ENCODE data around the gene DNM3. TPM values are rescaled to one million over a fixed set of nuclear protein-coding genes. Genes with fewer than 3 reads are reported as not detected.

DNM3 gene
- total RNA-seq, 1 experiment from 2014 or later = 1.7 TPM

GRCh38 chr1:172442843-172443565, 601.7 kb downstream of the DNM3 start:
- no peak for DNase-seq (ENCODE audit: low read depth)
- in situ Hi-C loops (cut with HindIII; ENCODE audit: low pct_unique_long_range_greater_than_20kb, low sequenced_read_pairs) = no loop called here

DNA sequence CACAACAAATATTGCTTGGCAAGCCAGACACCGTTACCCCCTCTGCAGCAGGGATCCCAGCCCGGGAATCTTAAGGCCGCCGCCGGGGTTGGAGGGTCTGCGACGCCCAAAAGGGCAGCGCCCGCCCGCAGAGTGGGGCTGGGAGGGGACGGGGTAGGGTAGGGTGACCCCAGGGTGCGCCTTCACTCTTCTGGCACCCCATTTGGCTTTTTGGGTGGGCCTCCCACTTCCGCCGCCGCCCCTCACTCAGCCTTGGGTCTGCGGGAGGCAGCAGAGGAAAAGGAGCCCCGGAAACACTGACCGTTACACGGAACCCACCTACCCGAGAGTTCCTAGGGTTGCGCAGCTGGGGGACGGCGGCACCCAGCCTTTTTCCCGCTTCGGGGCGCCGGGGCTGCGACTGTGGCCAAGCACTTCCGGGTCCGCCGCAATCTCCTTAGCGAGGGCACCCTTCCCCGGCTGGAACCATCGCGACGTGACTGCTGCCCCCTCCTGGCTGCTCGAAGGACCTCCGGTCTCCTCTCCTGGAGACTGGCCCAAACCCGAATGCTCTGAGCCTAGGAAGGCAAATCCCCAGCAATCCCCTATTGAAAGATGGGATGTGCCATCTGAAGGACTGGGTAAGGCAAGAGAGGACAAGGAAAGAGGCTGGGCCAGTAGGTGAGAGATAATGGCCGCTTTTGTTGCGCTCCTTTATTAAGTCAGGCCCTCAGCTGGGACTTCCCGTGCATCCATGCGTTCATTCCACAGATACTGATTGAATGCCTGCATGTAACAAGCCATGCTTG, 602.6 kb downstream of the DNM3 start, which contains the start of gene PIGC:
Gene PIGC (minus strand): TSS at position 404 of the 788 bp plus-strand sequence. CDS start 1,447 bp downstream, outside the sequence.
- in situ Hi-C loops (cut with HindIII; ENCODE audit: low pct_unique_long_range_greater_than_20kb, low sequenced_read_pairs) = no loop called here
- DNase-seq (ENCODE audit: low read depth) = peak; percentile 82

DNA sequence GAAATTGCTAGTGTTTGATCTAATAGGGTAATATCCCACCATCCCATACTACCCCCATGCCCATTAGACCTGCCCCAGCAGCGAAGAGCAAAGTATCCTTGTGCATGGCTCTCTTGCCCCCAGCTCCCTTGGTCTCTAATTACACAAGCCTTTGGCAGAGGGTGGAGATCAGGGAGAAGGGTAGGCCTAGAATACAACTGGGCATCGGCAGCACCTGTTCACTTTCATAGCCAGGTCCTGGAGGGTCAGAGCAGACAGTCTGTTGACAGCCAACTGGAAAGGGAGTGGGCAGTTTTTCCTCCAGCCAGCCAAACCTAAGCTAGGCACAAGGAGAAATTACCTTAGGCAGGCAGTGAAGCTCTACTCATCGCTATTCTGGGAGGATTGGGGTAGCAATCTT, 605.2 kb downstream of the DNM3 start:
- DNase-seq (ENCODE audit: low read depth) = no peak
- in situ Hi-C loops (cut with HindIII; ENCODE audit: low pct_unique_long_range_greater_than_20kb, low sequenced_read_pairs) = no loop called here

- DNase-seq (ENCODE audit: low read depth) = peak; percentile 14
- in situ Hi-C loops (cut with HindIII; ENCODE audit: low pct_unique_long_range_greater_than_20kb, low sequenced_read_pairs) = no loop called here
These were observed 606.3 kb downstream of the DNM3 start for GRCh38 chr1:172447641-172448040.

- DNase-seq (ENCODE audit: low read depth) = peak; percentile 94
- in situ Hi-C loops (cut with HindIII; ENCODE audit: low pct_unique_long_range_greater_than_20kb, low sequenced_read_pairs) = no loop called here
These were observed 607.8 kb downstream of the DNM3 start for GRCh38 chr1:172448995-172449584.

- in situ Hi-C loops (cut with HindIII; ENCODE audit: low pct_unique_long_range_greater_than_20kb, low sequenced_read_pairs) = no loop called here
- DNase-seq (ENCODE audit: low read depth) = peak; percentile 83
These were observed 608.6 kb downstream of the DNM3 start for GRCh38 chr1:172449585-172450523.

- peak; percentile 69 for DNase-seq (ENCODE audit: low read depth)
- in situ Hi-C loops (cut with HindIII; ENCODE audit: low pct_unique_long_range_greater_than_20kb, low sequenced_read_pairs) = no loop called here
These were observed 609.2 kb downstream of the DNM3 start for GRCh38 chr1:172450524-172450885.

DNA sequence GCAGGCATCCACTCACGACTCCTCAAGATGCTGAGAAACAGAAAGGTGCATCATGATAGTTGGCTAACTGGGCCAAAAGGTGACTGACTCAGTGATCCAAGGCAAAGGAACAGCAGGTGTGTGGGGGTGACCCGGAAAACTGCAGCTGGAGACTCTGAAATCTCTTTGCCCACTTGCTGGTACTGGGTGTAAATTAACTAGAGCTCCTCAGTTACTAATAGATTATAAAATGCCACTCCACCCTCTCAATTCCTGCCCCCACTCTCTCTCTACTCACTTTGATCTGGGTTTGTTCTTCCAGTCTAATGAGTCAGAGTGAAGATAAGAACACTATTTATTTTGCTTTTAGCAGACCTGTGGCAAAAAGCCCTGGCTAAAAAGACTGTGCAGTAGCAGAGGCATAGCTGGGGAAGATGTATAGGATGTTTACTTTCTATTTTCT, 609.7 kb downstream of the DNM3 start:
- peak; percentile 86 for DNase-seq (ENCODE audit: low read depth)
- in situ Hi-C loops (cut with HindIII; ENCODE audit: low pct_unique_long_range_greater_than_20kb, low sequenced_read_pairs) = no loop called here

DNA sequence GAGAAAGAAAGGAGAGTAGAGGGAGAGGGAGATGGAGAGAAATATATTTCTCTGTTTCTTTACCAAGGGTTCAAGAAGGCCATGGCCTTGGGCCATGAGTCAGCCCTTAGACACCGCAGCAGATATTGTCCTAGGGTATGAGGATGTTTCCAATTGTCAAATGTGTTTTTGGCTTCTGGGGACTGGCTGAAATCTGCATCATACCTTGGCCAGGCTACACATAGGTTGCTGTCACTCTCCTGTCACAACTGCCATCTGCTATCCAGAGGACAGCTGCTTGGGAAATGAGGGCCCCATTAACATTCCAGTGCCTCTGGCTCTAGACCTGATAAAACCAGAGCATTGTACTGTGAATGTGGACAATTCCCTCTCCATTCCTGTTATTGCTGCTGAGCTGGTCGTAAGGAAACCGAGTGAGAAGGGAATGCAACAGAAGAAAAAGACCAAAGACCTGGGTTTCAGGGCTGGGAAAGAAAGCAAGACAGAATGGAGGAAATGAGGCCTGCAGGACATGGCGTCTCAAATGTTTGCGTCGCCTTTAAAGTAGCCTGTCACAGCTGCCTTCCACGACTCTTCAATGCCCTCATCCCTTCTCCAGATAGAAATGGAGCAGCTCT, 611.3 kb downstream of the DNM3 start:
- DNase-seq (ENCODE audit: low read depth) = no peak
- in situ Hi-C loops (cut with HindIII; ENCODE audit: low pct_unique_long_range_greater_than_20kb, low sequenced_read_pairs) = no loop called here

GRCh38 chr1:172453153-172453545, 611.9 kb downstream of the DNM3 start:
- DNase-seq (ENCODE audit: low read depth) = no peak
- in situ Hi-C loops (cut with HindIII; ENCODE audit: low pct_unique_long_range_greater_than_20kb, low sequenced_read_pairs) = no loop called here

DNA sequence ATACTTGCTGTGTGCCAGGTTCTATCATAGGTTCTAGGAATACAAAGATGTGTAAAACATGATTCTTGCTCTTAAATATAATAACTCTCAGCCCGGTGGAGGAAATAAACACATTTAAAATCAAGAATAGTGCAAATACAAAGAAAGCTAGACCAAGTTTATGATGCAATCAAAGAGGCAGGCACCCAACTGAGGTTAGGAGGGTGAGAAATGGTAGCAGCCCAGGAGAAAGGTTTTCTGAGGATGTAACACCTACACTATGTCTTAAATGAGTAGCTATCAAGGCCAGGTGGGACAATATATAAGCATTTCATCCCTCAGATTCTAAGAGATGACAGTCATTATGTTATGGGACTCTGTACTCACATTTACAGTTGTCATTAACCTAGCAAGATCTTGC, 612.3 kb downstream of the DNM3 start:
- in situ Hi-C loops (cut with HindIII; ENCODE audit: low pct_unique_long_range_greater_than_20kb, low sequenced_read_pairs) = no loop called here
- no peak for DNase-seq (ENCODE audit: low read depth)

DNA sequence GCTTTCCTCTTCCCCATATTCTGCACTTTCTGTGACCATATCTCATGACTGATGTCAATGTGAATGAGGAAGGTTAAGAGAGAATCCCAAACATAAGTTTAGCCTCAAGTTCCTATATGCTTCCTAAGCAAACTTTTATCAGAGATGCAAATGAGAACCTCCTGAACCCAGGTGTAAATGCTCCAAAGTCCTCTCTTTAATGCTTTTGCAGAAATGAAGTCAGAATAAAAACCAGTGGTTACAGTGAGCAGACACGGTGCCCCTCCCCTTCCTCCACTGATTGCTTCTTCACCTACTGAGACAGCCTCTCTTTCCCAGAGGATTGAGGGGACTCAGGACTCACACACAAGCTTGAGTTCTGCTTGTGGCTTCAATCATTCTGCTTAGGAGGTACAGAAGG, 614.2 kb downstream of the DNM3 start:
- in situ Hi-C loops (cut with HindIII; ENCODE audit: low pct_unique_long_range_greater_than_20kb, low sequenced_read_pairs) = no loop called here
- no peak for DNase-seq (ENCODE audit: low read depth)

DNA sequence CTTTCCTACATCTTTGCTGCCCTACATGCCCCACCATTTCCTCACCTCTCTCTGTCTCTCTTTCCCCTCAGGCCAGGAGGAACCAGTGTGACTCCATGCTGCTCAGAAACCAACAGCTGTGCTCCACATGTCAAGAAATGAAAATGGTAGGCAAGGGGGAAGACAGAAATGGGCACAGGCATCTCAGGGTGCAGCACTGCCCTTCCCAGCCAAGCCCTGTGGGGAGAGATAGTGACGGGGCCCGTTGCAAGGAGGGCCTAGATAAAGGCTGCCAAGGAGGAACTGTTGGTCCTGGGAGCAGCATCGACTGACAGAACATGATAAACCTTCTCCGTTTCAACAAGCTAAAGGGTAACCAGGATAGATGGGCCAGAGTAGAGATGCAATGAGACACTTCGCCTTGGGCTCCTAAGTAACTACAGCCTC, 615.1 kb downstream of the DNM3 start:
- in situ Hi-C loops (cut with HindIII; ENCODE audit: low pct_unique_long_range_greater_than_20kb, low sequenced_read_pairs) = no loop called here

DNA sequence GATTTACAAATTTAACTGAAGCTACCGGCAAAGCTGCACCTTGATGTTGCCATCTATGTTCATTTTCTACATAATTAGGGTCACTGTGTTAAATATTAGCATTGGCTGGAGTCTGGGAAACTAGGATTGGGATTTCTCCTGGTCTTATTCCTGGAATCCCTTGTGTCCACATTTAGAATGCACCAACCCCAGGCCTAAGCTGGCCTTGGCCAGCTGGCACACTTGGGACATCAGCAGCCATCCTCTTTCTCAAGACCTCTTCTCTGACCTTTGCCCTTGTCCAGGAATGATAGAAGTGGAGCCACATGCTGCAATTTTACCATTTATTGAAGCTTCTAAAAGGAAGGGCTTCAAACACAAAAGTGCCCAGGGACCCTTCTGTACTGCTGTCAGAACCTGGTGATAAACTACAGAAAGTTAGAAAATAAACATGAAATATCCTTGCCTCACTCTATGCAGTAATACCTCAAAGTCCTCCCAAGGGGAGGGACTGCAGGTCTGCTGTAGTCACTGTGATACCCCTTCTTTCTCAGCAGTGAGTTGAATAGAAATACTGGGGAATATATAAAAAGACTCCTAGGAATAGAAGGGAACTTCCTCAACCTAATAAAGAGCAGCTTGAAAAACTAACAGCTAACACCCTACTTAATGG, 616.3 kb downstream of the DNM3 start:
- in situ Hi-C loops (cut with HindIII; ENCODE audit: low pct_unique_long_range_greater_than_20kb, low sequenced_read_pairs) = no loop called here
- no peak for DNase-seq (ENCODE audit: low read depth)

More for the DNA sequence above, 615.1 kb downstream of the DNM3 start:
- no peak for DNase-seq (ENCODE audit: low read depth)

DNA sequence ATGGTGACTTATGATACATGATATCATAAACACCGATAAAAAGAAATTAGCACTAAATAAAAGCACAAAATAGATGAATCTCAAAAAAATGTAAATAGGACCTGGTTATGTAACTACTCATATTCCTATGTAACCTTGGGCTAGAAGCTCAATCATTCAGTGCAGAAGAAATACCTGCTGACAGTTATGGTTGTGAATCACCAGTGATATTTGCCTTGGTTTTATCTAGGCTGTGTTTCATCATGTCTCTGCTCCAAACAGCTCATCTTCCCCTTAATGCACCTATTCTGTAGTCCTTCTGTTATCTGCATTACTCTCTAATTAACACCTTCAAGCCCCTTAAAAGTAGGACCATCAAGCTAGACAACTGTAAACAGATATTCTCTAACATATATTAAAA, 618.9 kb downstream of the DNM3 start:
- no peak for DNase-seq (ENCODE audit: low read depth)
- in situ Hi-C loops (cut with HindIII; ENCODE audit: low pct_unique_long_range_greater_than_20kb, low sequenced_read_pairs) = no loop called here

GRCh38 chr1:172460887-172461315, 619.6 kb downstream of the DNM3 start:
- in situ Hi-C loops (cut with HindIII; ENCODE audit: low pct_unique_long_range_greater_than_20kb, low sequenced_read_pairs) = no loop called here
- DNase-seq (ENCODE audit: low read depth) = no peak
